ENCODE results near the gene NOX5.
A peak's percentile ranks its signal among the peaks of the same experiment; 100 is the strongest.
"Not testable (repeated sequence)": the region's sequence is repeated elsewhere in the genome, so short reads cannot be mapped to it uniquely, and the experiment has no call there.

The NOX5 gene

GRCh38 chr15:69066007-69066995 lies 51.8 kb downstream of the NOX5 start:
- no peak for TF ChIP-seq ZNF274 (IDR thresholded peaks at IDR 0.05; ENCODE audit: low read depth, low read length)
- no peak overlapping the region for H3K4me3 ChIP-seq (ENCODE audit: low read length)

GRCh38 chr15:69067296-69067695 lies 52.8 kb downstream of the NOX5 start:
- no peak for TF ChIP-seq ZNF274 (IDR thresholded peaks at IDR 0.05; ENCODE audit: low read depth, low read length)

GRCh38 chr15:69068157-69068556 lies 53.7 kb downstream of the NOX5 start:
- TF ChIP-seq ZNF274 (IDR thresholded peaks at IDR 0.05; ENCODE audit: low read depth, low read length) = no peak
- H3K4me3 ChIP-seq (ENCODE audit: low read length) = no peak overlapping the region

More at GRCh38 chr15:69067296-69067695, 52.8 kb downstream of the NOX5 start:
- H3K4me3 ChIP-seq (ENCODE audit: low read length) = no peak overlapping the region

- H3K4me3 ChIP-seq (ENCODE audit: low read length) = not testable (repeated sequence)
These were observed 54.8 kb downstream of the NOX5 start for GRCh38 chr15:69069290-69069689.

DNA sequence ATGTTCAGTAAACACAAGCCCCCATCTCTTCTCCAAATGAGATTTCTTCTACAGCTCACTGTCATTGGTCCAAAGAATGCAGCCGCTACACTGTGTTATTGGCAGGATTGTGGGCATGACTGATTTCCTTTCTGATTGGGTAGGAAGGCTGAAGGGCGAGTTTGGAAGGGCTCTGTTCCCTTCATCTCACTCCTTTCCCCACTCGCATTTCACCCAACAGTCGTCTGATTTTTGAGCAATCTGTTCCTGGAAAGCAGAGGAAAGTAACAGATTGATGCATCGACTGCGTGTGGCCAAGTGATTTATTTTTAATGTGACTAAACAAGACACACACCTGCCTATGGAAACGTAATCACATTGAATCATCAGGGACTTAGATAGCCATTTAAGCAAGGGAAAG lies 55.5 kb downstream of the NOX5 start:
- TF ChIP-seq ZNF274 (IDR thresholded peaks at IDR 0.05; ENCODE audit: low read depth, low read length) = no peak
- H3K4me3 ChIP-seq (ENCODE audit: low read length) = no peak overlapping the region

DNA sequence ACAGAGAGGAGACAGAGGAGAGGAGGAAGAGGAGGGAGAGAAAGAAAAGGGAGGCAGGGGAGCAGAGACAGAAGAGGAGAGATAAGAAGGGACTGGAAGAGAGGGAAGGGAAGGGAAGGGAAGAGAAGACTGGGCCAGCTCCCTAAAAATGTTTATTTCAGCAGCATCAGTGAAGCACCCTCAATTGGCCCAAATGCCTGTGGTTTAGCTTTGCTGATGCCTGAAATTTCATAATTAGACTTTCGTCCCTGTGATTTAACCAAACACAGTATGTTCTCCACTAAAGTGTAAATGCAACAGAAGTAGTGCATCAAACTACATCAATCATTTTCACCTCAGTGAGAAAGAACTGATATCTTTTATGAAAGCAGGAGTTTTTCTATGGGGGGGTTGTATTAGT lies 55.9 kb downstream of the NOX5 start:
- TF ChIP-seq ZNF274 (IDR thresholded peaks at IDR 0.05; ENCODE audit: low read depth, low read length) = no peak

DNA sequence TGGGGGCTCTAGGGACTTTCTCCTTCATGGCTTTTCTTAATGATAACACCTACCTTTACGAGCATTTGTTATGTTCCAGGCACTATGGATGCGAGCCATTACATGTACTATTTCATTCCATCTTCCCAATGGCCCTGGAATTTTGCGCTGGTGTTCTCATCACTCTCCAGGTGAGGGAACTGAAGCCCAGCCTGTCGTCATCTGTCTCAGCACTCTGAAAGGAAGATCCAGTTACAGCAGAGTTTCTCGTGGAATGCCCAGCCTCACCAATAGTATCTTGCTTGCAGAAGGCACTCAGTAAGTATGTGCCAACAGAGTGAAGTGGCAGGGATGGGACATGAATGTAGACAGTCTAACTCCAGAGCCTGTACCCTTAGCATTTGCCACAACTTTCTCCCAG lies 56.8 kb downstream of the NOX5 start:
- H3K4me3 ChIP-seq (ENCODE audit: low read length) = no peak overlapping the region
- TF ChIP-seq ZNF274 (IDR thresholded peaks at IDR 0.05; ENCODE audit: low read depth, low read length) = no peak

More for the DNA sequence above, 55.9 kb downstream of the NOX5 start:
- H3K4me3 ChIP-seq (ENCODE audit: low read length) = no peak overlapping the region

GRCh38 chr15:69072906-69073305 lies 58.4 kb downstream of the NOX5 start:
- no peak for TF ChIP-seq ZNF274 (IDR thresholded peaks at IDR 0.05; ENCODE audit: low read depth, low read length)
- H3K4me3 ChIP-seq (ENCODE audit: low read length) = no peak overlapping the region

DNA sequence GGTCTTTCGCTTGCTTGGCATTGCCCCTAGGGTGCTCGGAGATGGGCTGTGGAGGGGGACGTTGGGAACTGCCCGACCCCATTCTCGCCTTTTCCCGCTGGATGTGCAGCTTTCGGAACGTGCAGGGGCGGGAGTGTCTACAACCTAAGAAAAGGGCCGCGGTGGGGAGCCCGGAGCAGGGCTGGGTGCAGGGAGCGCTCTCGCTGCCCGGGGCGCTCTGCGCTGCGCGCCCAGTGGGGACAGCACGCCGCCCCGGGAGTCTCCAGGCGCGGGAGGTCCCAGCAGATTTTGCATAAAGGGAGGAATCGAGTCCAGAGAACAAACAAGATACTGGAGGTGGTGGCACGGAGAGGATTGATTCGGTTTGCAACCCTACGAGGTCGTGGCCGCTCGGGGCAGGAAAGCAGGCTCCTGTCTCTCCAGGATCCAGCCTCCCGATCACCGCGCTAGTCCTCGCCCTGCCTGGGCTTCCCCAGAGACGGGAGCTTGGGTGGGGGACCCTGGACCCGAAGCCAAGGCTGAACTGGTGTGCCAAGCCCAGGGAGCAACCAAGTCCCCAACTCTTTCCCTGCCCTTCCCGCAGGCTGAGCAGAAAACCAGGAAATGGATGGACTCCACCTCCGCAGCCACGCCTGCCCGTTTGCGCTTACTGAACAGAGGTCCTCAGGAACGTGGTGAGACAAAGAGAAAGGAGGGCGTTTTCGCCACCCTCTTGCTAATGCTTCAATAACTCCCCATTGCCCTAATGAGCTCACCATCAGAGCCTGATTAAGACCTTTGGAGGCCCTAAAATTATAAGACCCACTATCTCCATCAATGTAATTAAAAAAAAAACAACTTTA lies 59.7 kb downstream of the NOX5 start:
- peak overlapping the region; percentile 65 for H3K4me3 ChIP-seq (ENCODE audit: low read length)
- TF ChIP-seq ZNF274 (IDR thresholded peaks at IDR 0.05; ENCODE audit: low read depth, low read length) = no peak

DNA sequence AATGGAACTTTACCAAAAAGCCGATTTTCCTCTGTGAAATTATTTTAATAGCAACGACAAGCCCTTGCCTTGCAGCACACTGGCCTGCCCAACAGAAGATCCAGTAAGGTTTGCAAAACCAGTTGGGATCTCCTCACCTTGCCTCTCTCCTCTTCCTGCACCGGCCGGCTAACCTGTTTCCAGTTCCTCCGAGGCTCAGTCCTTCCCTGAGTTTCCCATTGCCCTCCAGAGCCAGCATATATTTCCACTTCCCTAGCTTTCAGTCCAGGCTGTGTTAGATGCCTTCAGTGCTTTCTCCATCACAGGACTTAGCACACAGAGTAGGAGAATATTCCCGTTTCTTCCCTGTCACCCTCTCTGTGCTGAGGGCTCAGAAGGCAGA lies 60.3 kb downstream of the NOX5 start:
- H3K4me3 ChIP-seq (ENCODE audit: low read length) = no peak overlapping the region
- TF ChIP-seq ZNF274 (IDR thresholded peaks at IDR 0.05; ENCODE audit: low read depth, low read length) = no peak

DNA sequence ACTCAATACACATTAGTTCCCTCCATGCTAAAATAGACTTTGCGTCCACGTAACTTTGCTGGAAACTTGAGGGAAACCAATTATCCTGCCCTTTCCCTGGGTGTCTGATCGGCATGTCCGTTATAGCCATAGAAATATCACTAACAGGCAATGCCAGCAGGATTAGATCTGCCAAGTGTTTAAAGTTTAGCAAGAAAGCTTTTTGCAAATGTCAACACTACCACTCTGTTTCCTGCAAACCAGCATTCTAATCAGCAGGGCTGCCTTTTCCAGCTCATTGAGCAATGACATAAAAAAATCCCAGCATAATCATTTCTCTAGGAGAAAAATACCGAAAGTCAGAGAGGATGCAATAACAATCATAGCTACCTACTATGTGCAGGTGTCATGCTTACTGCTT lies 60.9 kb downstream of the NOX5 start:
- TF ChIP-seq ZNF274 (IDR thresholded peaks at IDR 0.05; ENCODE audit: low read depth, low read length) = no peak
- no peak overlapping the region for H3K4me3 ChIP-seq (ENCODE audit: low read length)

DNA sequence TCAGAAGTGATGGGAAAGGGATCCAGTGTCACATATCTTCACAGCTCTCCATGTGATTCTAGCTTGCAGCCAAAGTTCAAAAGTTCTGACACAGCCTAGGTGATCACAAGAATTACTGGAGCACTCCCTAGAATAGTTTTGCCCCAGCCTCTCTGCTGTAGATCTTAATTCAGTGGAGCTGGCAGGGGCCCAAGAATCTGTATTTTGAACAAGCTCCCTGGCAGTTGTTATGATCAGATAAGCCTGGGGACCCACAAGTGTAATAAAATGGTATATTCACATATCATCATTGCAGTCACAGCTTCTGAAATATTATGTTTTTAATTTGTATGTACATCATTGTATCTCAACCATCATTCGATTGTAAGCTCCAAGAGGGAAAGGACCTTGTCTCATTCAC lies 62.3 kb downstream of the NOX5 start:
- H3K4me3 ChIP-seq (ENCODE audit: low read length) = no peak overlapping the region
- TF ChIP-seq ZNF274 (IDR thresholded peaks at IDR 0.05; ENCODE audit: low read depth, low read length) = no peak

DNA sequence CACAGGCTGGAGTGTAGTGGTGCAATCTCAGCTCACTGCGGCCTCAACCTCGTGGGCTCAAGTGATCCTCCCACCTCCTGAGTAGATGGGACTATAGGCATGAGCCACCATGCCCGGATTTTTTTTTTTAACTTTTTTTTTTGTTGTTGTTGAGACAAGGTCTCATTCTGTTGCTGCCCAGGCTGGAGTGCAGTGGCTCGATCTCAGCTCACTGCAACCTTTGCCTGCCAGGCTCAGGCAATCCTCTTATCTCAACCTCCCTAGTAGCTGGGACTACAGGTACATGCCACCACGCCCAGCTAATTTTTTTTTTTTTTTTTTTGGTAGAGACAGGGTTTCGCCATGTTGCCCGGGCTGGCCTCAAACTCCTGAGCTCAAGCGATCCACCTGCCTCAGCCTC lies 64.1 kb downstream of the NOX5 start:
- TF ChIP-seq ZNF274 (IDR thresholded peaks at IDR 0.05; ENCODE audit: low read depth, low read length) = no peak
- H3K4me3 ChIP-seq (ENCODE audit: low read length) = no peak overlapping the region

DNA sequence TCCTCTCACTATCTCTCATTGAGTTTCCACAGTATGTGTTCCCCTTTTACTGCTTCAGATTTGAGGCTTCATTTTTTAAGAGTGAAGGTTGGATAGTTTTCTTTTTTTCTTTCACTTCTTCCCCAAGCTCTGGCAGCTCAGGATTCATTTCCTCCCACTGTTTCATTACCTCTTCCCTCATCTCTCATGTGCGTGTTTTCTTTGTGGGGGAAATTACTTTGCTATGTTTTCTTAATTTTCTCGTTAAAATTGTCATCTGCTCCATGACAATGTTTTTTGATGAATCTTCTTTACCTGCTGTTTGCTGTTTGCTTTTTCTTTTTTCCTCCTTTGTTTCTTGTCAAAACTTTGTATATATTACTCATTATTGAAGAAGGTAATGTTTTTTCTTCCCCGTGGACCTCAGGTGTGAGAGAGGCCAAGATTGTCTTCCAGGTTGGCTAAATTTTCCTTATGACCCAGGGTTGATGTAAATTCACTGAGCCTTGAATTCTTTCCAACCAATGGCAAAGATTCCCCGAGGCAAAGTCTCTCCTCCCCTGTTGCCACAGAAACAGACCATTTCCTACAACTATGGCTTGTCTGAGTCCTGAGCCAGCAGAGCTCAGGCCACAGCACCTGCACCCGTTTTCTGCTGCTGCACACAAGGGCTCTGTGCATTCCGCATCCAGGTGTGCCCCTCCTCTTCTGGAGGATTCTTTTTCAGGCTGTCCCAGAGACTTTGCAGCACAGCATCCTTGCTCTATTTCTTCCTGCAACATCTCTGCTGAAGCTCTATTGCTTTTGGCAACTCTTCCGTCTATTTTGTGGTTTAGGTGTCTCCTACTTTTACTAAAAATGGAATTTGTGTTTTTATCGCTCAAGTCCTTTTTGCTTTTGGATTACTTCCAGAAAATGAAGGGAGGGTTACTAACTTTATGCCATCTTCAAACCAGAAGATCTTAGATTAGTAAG lies 66.1 kb downstream of the NOX5 start:
- H3K4me3 ChIP-seq (ENCODE audit: low read length) = no peak overlapping the region
- no peak for TF ChIP-seq ZNF274 (IDR thresholded peaks at IDR 0.05; ENCODE audit: low read depth, low read length)

Data from GM08714 (cell line).